Measurements from ENCODE around the gene LAT.
"Not testable (repeated sequence)": the region's sequence is repeated elsewhere in the genome, so short reads cannot be mapped to it uniquely, and the experiment has no call there.

LAT gene

DNA sequence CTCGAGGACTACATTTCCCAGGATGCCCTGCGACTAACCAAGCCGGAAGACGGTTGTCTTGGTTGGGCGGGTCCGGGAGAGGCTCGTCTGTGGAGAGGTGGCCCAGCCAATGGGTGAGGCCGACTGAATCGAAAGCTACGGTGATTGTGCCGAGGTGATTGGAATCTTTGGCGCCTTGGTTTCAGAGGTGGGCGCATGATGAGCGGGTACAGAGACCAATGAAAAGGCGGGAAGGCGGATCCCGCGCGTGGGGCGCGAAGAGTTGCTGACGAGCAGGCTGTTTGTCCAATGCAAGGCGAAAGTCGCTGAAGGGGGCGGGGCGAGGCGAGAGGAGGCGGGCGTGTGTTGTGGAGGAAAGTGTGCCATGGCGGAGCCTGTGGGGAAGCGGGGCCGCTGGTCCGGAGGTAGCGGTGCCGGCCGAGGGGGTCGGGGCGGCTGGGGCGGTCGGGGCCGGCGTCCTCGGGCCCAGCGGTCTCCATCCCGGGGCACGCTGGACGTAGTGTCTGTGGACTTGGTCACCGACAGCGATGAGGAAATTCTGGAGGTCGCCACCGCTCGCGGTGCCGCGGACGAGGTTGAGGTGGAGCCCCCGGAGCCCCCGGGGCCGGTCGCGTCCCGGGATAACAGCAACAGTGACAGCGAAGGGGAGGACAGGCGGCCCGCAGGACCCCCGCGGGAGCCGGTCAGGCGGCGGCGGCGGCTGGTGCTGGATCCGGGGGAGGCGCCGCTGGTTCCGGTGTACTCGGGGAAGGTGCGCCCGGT lies 34.0 kb upstream of the LAT start, which contains the start of gene NFATC2IP:
Gene NFATC2IP, plus strand, starts transcription at position 290 of the 762 bp plus-strand sequence. Its CDS starts 75 bp downstream, at position 365.
- Histone ChIP-seq H3K27ac (ENCODE audit: low read depth in 2 of 2, low read length in 2 of 2) (peak within 1 kb of the TSS; percentile 87), H3K27me3 (ENCODE audit: control insufficient read depth in 2 of 2, insufficient read depth in 2 of 2, low read length in 2 of 2) (no peaks in the 10 kb centered on the region), H3K9ac (ENCODE audit: low read depth in 1 of 2, low read length in 2 of 2) (peak within 1 kb of the TSS; percentile 79 to 87), H3K4me1 (ENCODE audit: control insufficient read depth in 2 of 2, insufficient read depth in 2 of 2, low read length in 2 of 2) (peaks cover 10 to 14% of the 10 kb centered on the region in 2 donors), H3K36me3 (ENCODE audit: control insufficient read depth in 2 of 2, insufficient read depth in 2 of 2, low read length in 2 of 2) (peaks cover 16 to 23% of the 10 kb centered on the region in 2 donors), H3K4me3 (ENCODE audit: low read length in 2 of 2) (peak within 1 kb of the TSS; percentile 74 to 80), H3K9me3 (ENCODE audit: control insufficient read depth in 2 of 2, low read length in 2 of 2) (no peaks in the 10 kb centered on the region)

DNA sequence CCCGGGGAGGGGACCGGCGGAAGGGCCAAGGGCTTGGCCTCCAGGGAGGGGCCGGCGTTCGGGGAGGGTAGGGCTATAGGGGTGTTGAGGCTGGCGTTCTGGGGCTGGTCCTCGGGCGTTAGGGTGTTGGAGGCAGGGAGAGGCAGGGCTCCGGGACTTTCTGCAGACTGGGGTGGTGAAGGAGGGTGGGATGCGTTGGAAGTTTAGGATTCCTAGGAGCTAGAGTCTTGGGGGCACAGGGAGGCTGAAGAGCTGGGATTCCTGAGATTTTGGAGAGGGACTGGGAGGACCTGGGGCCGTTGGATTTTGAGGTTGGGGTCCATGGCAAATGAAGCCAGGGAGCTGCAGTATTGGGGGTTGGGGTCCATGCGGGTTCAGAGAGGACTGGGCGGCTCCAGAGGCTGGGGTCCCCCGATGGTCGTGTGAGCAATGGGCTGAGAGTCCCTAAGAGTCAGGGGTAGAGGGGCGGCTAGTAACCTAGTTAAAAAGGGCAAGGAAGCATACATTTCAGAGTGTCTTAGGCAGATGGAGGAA lies 33.4 kb upstream of the LAT start:
- Histone ChIP-seq H3K4me1 (ENCODE audit: control insufficient read depth in 2 of 2, insufficient read depth in 2 of 2, low read length in 2 of 2) (peaks cover 9 to 13% of the 10 kb centered on the region in 2 donors), H3K9ac (ENCODE audit: low read depth in 1 of 2, low read length in 2 of 2) (peak overlapping the region; percentile 79 to 87), H3K9me3 (ENCODE audit: control insufficient read depth in 2 of 2, low read length in 2 of 2) (no peaks in the 10 kb centered on the region), H3K27ac (ENCODE audit: low read depth in 2 of 2, low read length in 2 of 2) (peak overlapping the region; percentile 87), H3K36me3 (ENCODE audit: control insufficient read depth in 2 of 2, insufficient read depth in 2 of 2, low read length in 2 of 2) (peaks cover 19 to 29% of the 10 kb centered on the region in 2 donors), H3K4me3 (ENCODE audit: low read length in 2 of 2) (peak overlapping the region; percentile 74 to 80), H3K27me3 (ENCODE audit: control insufficient read depth in 2 of 2, insufficient read depth in 2 of 2, low read length in 2 of 2) (no peaks in the 10 kb centered on the region)

DNA sequence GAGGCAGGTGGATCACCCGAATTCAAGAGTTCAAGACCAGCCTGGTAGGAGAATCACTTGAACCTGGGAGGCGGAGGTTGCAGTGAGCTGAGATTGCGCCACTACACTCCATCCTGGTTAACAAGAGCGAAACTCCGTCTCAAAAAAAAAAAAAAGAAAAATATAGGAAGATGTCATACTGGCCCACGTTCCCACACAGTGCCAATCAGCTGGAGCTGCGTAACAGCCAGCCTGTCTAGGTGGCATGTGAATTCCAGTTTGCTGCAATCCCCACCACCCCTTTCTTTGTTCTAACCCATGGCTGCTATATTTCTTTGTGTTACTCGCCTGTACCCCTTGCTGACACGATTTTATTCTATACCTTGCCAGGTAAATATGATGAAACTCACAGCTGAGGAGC lies 26.6 kb upstream of the LAT start:
- peaks cover 58 to 71% of the 10 kb centered on the region in 2 donors for H3K36me3 ChIP-seq (ENCODE audit: control insufficient read depth in 2 of 2, insufficient read depth in 2 of 2, low read length in 2 of 2)
- no peak overlapping the region for H3K4me3 ChIP-seq (ENCODE audit: low read length in 2 of 2)
- no peaks in the 10 kb centered on the region for H3K4me1 ChIP-seq (ENCODE audit: control insufficient read depth in 2 of 2, insufficient read depth in 2 of 2, low read length in 2 of 2)
- H3K9me3 ChIP-seq (ENCODE audit: control insufficient read depth in 2 of 2, low read length in 2 of 2), result no peaks in the 10 kb centered on the region
- H3K27me3 ChIP-seq (ENCODE audit: control insufficient read depth in 2 of 2, insufficient read depth in 2 of 2, low read length in 2 of 2), result no peaks in the 10 kb centered on the region
- H3K27ac ChIP-seq (ENCODE audit: low read depth in 2 of 2, low read length in 2 of 2), result no peak overlapping the region
- H3K9ac ChIP-seq (ENCODE audit: low read depth in 1 of 2, low read length in 2 of 2), result no peak overlapping the region

DNA sequence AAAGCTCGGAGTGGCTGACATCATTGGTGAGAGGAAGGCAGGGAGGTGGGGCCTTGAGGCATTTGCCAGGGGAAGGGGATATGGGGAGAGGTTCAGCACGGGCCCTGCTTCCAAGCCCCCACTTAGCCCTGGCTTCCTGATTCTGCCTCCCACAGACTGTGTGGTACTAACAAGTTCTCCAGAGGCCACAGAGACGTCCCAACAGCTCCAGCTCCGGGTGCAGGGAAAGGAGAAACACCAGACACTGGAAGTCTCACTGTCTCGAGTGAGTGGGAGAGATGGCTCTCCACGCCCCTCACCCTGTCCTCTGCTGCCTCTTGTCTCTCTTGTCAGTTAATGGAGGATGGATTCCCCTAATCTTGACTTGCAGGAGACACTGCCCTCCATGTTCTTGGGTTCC lies 26.0 kb upstream of the LAT start:
- Histone ChIP-seq H3K36me3 (ENCODE audit: control insufficient read depth in 2 of 2, insufficient read depth in 2 of 2, low read length in 2 of 2) (peaks cover 64 to 72% of the 10 kb centered on the region in 2 donors), H3K4me3 (ENCODE audit: low read length in 2 of 2) (no peak overlapping the region), H3K4me1 (ENCODE audit: control insufficient read depth in 2 of 2, insufficient read depth in 2 of 2, low read length in 2 of 2) (no peaks in the 10 kb centered on the region), H3K9ac (ENCODE audit: low read depth in 1 of 2, low read length in 2 of 2) (no peak overlapping the region), H3K27ac (ENCODE audit: low read depth in 2 of 2, low read length in 2 of 2) (no peak overlapping the region), H3K9me3 (ENCODE audit: control insufficient read depth in 2 of 2, low read length in 2 of 2) (no peaks in the 10 kb centered on the region), H3K27me3 (ENCODE audit: control insufficient read depth in 2 of 2, insufficient read depth in 2 of 2, low read length in 2 of 2) (no peaks in the 10 kb centered on the region)

DNA sequence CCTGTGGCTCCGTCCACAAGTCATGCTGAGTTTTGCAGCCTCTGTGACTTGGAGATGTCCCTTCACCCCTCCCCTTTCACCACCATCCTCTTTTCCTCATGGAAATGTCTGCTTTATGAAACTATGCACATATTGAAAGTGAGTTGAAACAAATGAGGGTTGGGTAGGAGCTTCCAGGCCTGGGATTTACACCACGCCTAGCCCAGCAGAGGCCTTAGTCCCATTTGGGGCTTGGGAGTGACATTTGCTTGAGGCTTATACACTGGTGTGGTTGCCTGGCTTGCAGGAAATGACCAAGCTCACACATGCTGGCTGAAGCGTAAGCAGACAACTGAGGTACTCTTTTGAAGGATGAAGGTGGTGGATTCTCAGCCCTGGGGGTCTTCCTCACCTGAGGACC lies 20.8 kb upstream of the LAT start:
- Histone ChIP-seq H3K9ac (ENCODE audit: low read depth in 1 of 2, low read length in 2 of 2) (no peak overlapping the region), H3K9me3 (ENCODE audit: control insufficient read depth in 2 of 2, low read length in 2 of 2) (no peaks in the 10 kb centered on the region), H3K27ac (ENCODE audit: low read depth in 2 of 2, low read length in 2 of 2) (no peak overlapping the region), H3K4me3 (ENCODE audit: low read length in 2 of 2) (no peak overlapping the region), H3K27me3 (ENCODE audit: control insufficient read depth in 2 of 2, insufficient read depth in 2 of 2, low read length in 2 of 2) (no peaks in the 10 kb centered on the region), H3K4me1 (ENCODE audit: control insufficient read depth in 2 of 2, insufficient read depth in 2 of 2, low read length in 2 of 2) (no peaks in the 10 kb centered on the region), H3K36me3 (ENCODE audit: control insufficient read depth in 2 of 2, insufficient read depth in 2 of 2, low read length in 2 of 2) (peaks cover 45 to 47% of the 10 kb centered on the region in 2 donors)

DNA sequence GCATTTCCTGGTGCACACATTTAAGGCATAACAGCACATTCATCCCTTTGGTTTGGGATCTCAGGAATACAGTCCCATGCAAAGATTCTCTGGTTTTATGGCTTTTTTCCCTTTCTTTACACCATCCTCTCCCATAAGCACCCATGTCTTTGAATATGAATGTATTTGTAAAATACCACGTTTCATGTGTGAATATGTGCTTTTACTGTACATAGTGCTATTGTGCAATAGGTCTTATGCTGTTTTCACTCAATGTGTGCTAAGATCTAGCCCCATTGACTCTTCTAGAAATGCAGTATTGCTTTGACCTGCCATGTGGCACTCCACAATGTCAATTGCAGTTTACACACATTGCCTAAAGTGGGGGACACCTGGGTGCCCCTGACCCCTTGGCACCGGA lies 20.4 kb upstream of the LAT start:
- Histone ChIP-seq H3K9ac (ENCODE audit: low read depth in 1 of 2, low read length in 2 of 2) (no peak overlapping the region), H3K4me1 (ENCODE audit: control insufficient read depth in 2 of 2, insufficient read depth in 2 of 2, low read length in 2 of 2) (no peaks in the 10 kb centered on the region), H3K36me3 (ENCODE audit: control insufficient read depth in 2 of 2, insufficient read depth in 2 of 2, low read length in 2 of 2) (peaks cover 41 to 44% of the 10 kb centered on the region in 2 donors), H3K4me3 (ENCODE audit: low read length in 2 of 2) (no peak overlapping the region), H3K27me3 (ENCODE audit: control insufficient read depth in 2 of 2, insufficient read depth in 2 of 2, low read length in 2 of 2) (no peaks in the 10 kb centered on the region), H3K9me3 (ENCODE audit: control insufficient read depth in 2 of 2, low read length in 2 of 2) (no peaks in the 10 kb centered on the region), H3K27ac (ENCODE audit: low read depth in 2 of 2, low read length in 2 of 2) (no peak overlapping the region)

DNA sequence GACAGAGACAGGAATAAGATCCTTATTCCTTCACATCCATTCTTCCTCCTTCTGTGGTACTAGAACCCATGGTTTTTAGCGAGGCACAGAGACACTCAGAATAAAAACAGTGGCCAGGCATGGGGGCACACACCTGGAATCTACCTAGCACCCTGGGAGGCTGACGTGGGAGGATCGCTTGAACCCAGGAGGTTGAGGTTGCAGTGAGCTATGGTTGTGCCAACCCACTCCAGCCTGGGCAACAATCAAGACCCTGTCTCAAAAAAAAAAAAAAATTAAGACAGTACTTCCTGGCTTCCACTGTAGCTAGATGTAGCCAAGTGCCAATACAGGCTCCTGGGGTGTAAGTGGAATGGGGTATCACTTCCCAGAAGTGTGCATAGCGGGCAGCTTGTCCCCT lies 17.7 kb upstream of the LAT start:
- Histone ChIP-seq H3K27me3 (ENCODE audit: control insufficient read depth in 2 of 2, insufficient read depth in 2 of 2, low read length in 2 of 2) (no peaks in the 10 kb centered on the region), H3K36me3 (ENCODE audit: control insufficient read depth in 2 of 2, insufficient read depth in 2 of 2, low read length in 2 of 2) (peaks cover 27 to 30% of the 10 kb centered on the region in 2 donors), H3K4me3 (ENCODE audit: low read length in 2 of 2) (no peak overlapping the region), H3K9me3 (ENCODE audit: control insufficient read depth in 2 of 2, low read length in 2 of 2) (no peaks in the 10 kb centered on the region), H3K9ac (ENCODE audit: low read depth in 1 of 2, low read length in 2 of 2) (no peak overlapping the region), H3K4me1 (ENCODE audit: control insufficient read depth in 2 of 2, insufficient read depth in 2 of 2, low read length in 2 of 2) (no peaks in the 10 kb centered on the region), H3K27ac (ENCODE audit: low read depth in 2 of 2, low read length in 2 of 2) (no peak overlapping the region)

DNA sequence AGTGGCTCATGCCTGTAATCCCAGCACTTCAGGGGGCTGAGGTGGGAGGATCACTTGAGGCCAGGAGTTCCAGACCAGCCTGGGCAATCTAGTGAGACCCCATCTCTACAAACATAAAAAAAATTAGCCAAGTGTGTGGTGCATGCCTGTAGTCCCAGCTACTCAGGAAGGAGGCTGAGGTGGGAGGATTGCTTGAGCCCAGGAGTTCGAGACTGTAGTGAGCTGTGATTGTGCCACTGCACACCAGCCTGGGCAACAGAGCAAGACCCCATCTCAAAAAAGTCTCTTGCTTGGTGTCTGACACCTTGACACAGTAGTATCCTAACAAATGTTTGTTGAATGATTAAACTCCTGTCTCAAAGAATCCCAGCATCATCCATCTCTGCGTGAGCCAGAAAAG lies 15.2 kb upstream of the LAT start:
- not testable (repeated sequence) for H3K4me1 ChIP-seq (ENCODE audit: control insufficient read depth in 2 of 2, insufficient read depth in 2 of 2, low read length in 2 of 2); H3K9me3 ChIP-seq (ENCODE audit: control insufficient read depth in 2 of 2, low read length in 2 of 2); H3K27me3 ChIP-seq (ENCODE audit: control insufficient read depth in 2 of 2, insufficient read depth in 2 of 2, low read length in 2 of 2); H3K36me3 ChIP-seq (ENCODE audit: control insufficient read depth in 2 of 2, insufficient read depth in 2 of 2, low read length in 2 of 2); H3K27ac ChIP-seq (ENCODE audit: low read depth in 2 of 2, low read length in 2 of 2); H3K9ac ChIP-seq (ENCODE audit: low read depth in 1 of 2, low read length in 2 of 2); H3K4me3 ChIP-seq (ENCODE audit: low read length in 2 of 2)

DNA sequence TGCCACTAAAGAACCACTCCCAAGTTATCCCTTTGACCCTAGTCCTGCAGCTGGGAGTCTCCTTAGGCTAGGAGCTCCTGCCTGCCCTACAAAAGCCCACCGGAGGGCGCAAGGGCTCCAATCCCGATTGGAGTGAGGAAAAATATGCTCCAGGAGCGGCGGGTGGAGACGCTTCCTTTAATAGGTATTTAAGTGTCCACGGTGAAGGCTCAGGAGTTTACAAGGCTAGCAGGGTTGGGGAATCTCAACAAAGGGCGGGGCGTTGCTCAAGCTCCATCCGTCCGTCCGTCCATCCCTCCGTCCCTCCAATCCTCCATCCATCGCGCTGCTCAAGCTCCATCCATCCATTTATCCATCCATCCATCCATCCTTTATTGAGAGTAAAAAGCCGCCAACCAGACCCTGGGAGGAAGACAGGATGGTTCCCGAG lies 10.8 kb upstream of the LAT start:
- Histone ChIP-seq H3K9ac (ENCODE audit: low read depth in 1 of 2, low read length in 2 of 2) (peak overlapping the region; percentile 68 to 72), H3K36me3 (ENCODE audit: control insufficient read depth in 2 of 2, insufficient read depth in 2 of 2, low read length in 2 of 2) (peaks cover 5 to 8% of the 10 kb centered on the region in 2 donors), H3K27ac (ENCODE audit: low read depth in 2 of 2, low read length in 2 of 2) (peak overlapping the region; percentile 49 to 69), H3K4me3 (ENCODE audit: low read length in 2 of 2) (peak overlapping the region; percentile 77 to 87), H3K4me1 (ENCODE audit: control insufficient read depth in 2 of 2, insufficient read depth in 2 of 2, low read length in 2 of 2) (peaks cover 14 to 16% of the 10 kb centered on the region in 2 donors), H3K27me3 (ENCODE audit: control insufficient read depth in 2 of 2, insufficient read depth in 2 of 2, low read length in 2 of 2) (no peaks in the 10 kb centered on the region), H3K9me3 (ENCODE audit: control insufficient read depth in 2 of 2, low read length in 2 of 2) (no peaks in the 10 kb centered on the region)

DNA sequence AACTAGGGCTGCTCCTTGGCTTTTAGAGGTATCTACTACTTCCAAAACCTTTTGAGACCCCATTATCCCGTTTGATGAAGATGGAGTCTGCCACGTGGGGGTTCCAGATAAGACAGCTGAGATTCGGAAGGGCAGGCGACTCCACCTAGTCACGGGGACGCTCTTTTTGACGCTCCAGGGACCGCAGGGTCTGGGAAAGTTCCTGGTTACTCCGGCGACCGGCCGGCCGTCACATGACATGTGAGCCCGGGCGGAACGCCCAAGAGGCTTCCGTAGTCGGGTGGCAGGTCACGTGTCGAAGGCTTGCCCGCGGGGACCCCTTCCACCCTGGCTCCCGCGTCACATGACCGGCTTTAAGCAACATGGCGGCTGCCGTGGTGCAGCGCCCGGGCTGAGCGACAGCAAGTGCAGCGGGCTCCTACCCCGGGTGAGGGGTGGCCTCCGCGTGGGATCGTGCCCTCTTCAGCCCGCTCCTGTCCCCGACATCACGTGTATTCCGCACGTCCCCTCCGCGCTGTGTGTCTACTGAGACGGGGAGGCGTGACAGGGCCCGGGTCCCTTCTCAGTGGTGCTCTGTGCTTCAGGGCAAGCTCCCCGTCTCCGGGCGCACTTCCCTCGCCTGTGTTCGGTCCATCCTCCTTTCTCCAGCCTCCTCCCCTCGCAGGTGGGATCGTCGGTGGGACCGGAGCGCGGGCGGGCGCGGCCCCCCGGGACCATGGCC lies 10.3 kb upstream of the LAT start, which contains the start of gene SPNS1:
Gene SPNS1, plus strand, starts transcription at position 342 of the 721 bp plus-strand sequence. Its CDS starts 374 bp downstream, at position 716.
- Histone ChIP-seq H3K9ac (ENCODE audit: low read depth in 1 of 2, low read length in 2 of 2) (peak within 1 kb of the TSS; percentile 72 to 74), H3K9me3 (ENCODE audit: control insufficient read depth in 2 of 2, low read length in 2 of 2) (no peaks in the 10 kb centered on the region), H3K27me3 (ENCODE audit: control insufficient read depth in 2 of 2, insufficient read depth in 2 of 2, low read length in 2 of 2) (no peaks in the 10 kb centered on the region), H3K27ac (ENCODE audit: low read depth in 2 of 2, low read length in 2 of 2) (peak within 1 kb of the TSS; percentile 49 to 69), H3K4me3 (ENCODE audit: low read length in 2 of 2) (peak within 1 kb of the TSS; percentile 77 to 87), H3K36me3 (ENCODE audit: control insufficient read depth in 2 of 2, insufficient read depth in 2 of 2, low read length in 2 of 2) (peaks cover 8 to 12% of the 10 kb centered on the region in 2 donors), H3K4me1 (ENCODE audit: control insufficient read depth in 2 of 2, insufficient read depth in 2 of 2, low read length in 2 of 2) (peaks cover 14 to 16% of the 10 kb centered on the region in 2 donors)
